Umbilical cord (tissue), 2 donors: ENCODE results near the gene CDCP1. TPM values are rescaled to one million over a fixed set of nuclear protein-coding genes. Genes with fewer than 3 reads are reported as not detected.
A peak's percentile ranks its signal among the peaks of the same experiment; 100 is the strongest.
"Not testable (repeated sequence)": the region's sequence is repeated elsewhere in the genome, so short reads cannot be mapped to it uniquely, and the experiment has no call there.

Experiments used
- DNase-seq: peaks from one replicate; pipeline ENCODE4 v3.0.0-alpha.2; 2015; ENCODE audit warnings: low spot score
- total RNA-seq: library from RNA; depleted of rRNA; stranded (reverse); fragments of >200 nt; gene quantifications from one replicate; pipeline ENCODE4 v1.2.3, GENCODE V29; 2014; ENCODE audit warnings: low replicate concordance; ENCODE audit not compliant: insufficient read depth

The CDCP1 gene
- total RNA-seq, 1 donor from 2014 or later: 0.72 TPM

GRCh38 chr3:45057557-45057956 is 88.6 kb downstream of the CDCP1 start:
- DNase-seq: no peak

DNA sequence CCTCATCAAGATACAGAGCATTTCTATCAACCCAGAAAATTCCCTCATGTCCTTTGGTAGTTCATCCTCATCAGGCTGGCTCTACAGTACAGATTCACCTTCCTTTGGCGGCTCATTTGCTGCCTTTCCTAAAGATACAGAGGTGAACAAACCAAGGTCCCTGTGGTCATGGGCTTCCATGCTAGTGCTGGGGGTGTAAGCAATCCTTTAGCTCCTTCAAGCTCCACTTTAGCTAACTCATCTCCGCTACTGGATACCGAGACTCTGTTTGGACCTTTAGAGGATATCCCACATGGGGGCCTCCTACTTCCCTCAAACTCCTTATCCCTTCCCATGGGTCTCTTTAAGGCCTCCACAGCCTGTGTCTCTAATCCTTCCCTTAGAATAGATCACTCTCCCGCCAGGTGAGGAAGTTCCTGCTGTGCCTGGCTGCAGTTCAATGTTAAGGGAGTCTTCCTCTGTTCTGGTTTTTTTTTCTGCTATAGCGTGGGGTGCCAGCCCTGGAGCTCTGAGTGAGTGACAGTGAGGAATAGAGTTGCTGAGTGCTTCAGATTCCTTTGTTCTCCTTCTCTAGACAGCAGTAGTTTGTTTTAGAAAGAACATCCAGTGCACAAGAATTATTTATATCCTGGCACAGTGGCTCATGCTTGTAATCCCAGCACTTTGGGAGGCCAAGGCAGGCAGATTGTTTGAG is 89.4 kb downstream of the CDCP1 start:
- DNase-seq: no peak

GRCh38 chr3:45055411-45056143 is 90.6 kb downstream of the CDCP1 start:
- no peak for DNase-seq

DNA sequence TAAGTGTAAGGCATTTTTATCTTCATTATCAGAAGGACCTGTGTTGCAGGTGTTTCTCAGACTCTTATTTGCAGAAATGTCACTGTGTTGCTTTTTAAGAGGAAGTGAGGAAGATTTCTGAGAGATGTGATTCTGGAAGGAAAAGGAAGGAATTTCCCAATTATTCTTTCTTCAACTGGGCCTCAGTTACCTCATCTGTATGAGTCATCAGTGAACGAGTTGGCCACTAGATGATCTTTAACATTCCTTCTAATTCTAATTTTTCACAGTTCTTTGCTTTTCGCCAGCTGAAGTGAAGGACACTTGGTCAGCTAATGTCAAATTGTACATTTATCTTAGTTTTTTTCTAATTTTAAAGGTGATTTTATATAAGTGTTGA is 91.2 kb downstream of the CDCP1 start:
- no peak for DNase-seq

GRCh38 chr3:45054196-45054857 is 91.9 kb downstream of the CDCP1 start:
- no peak for DNase-seq

- DNase-seq: not testable (repeated sequence)
Measured at GRCh38 chr3:45053805-45054195, 92.4 kb downstream of the CDCP1 start.

- no peak for DNase-seq
Measured at GRCh38 chr3:45051685-45052084, 94.5 kb downstream of the CDCP1 start.

GRCh38 chr3:45049807-45050206 is 96.4 kb downstream of the CDCP1 start:
- DNase-seq: no peak

DNA sequence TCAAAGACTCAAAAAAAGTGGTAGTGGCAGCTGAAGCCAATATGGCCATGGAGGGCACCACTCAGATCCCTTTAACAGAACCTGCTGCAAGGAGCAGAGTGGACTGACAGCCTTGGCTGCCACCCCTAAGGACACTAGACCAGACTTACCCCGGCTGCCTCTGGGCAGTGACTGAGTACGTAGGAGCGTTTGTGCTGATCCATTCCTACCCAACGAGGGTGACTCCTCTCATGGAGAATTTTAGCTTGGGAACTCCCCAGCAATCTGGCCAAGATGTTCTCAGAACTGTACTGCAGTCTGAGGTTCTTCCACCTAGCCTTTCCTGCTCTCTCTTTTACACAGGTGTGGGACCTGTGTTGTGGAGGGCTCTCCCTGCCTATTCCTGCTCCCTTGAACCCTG is 97.9 kb downstream of the CDCP1 start:
- DNase-seq: no peak

DNA sequence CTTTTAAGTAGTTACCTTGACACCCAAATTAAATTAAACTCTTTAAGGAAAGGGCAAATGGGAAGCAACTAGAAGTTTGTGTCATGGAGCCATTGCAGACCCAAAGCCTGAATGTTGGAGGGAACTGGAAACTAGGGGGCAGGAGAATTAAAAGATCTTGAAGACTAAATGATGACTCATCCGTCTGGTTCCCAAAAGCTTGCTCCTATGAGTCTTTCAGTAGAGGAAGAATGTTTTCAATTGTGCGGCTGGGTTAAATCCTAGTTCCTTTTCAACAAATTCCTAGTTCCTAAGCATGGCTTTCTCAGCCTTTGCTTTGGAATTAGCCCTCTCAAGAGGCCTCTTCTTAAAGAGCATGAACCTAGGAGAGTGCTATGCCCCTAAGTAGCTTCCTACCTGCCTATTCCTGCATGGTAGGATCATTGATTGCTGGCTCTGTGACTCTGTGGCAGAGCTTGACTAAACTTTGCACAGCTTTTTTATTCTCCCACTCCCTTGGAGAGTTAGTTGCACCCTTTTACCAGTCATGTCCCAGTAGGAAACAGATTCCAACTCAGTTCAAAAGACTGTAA is 102.4 kb downstream of the CDCP1 start:
- DNase-seq: peak; percentile 90

GRCh38 chr3:45042162-45042561 is 104.0 kb downstream of the CDCP1 start:
- DNase-seq: no peak

- DNase-seq: no peak
Measured at GRCh38 chr3:45041666-45042065, 104.5 kb downstream of the CDCP1 start.

DNA sequence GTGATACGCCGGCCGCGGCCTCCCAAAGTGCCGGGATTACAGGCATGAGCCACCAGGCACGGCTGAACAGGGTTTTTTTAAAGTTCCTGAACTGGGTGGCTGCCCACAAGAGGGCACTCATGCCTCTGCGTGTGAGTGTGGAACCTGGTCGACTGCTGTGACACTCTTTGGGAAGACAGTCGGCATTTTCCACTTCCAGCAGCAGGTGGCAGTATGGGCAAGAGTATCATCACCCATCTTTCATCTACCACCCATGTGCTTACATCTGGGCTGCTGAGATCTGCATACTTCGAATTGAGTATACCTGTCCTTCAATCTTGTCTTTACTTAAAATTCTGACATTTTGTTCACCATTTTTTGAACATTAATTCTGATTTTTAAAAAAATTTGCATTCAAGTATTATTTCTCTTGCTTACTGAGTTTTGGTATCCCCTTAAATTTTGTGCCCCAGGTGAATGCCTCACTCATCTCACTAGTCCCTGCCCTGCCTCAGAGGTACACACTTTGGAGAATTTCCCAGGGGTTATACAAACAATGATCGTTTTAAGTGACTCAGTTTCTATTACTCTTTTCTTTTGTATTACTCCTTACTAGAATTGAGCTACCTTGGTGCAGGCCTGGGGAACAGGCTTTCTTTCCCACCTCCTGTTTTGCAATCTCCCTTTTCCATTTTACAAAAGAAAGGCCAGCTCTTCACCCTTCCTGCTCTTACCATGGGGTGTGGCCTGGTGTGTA is 108.3 kb downstream of the CDCP1 start:
- DNase-seq: peak; percentile 95

- peak; percentile 47 for DNase-seq
Measured at GRCh38 chr3:45035441-45036301, 110.5 kb downstream of the CDCP1 start.

DNA sequence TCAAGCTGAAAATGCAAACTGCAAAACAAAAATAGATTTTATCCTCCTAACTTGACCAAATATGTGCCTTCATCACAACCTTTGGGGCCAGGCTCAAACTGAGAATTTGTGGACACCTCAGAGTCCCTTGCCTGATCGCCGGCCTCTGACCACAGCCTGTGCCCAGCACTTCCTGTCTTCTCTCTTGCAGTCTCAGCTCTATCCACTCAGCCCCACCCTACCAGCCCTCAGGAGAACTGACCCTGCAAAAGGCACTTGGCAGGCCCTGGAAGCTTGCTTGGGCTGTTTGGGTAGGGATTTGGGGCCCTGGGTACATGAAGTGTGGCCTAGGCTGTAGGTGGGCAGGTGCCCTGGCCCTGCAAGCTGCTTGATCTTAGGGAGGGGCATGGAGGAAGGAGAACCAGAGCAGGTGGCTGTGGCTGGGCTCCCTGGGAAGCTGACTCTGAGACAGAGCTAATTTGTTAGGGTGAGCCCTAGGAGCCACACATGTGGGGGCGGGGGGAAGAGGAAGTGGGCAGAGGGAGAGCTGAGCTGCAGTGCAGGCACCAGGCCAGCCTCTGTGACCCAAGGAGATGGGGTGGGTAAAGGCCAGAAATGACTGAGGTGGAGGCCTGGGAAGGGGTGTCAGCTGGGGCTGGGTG is 111.4 kb downstream of the CDCP1 start:
- DNase-seq: peak; percentile 48

DNA sequence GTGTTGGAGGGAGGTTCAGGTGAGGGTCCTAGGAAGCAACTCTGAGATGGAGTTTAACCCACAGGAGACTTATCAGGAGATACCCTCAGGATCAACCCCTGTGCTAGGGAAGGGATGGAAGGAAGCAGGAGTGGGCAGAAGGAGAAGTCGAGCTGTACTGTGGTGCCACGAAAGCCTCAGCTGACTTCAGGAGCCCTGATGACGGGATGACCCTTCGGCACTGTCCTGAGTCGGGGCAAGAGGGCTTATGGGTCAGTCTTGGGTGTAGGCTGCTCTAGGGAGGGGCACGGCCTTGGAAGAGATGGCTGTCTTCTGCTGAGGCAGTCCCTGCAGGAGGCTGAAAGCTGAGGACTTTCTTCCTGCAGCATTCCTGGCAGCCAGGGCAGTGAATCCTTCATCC is 112.4 kb downstream of the CDCP1 start:
- DNase-seq: no peak
